GM19463 (cell line): ENCODE results near the gene OR52E1.

ENCODE experiments used
- ATAC-seq: cut with Tn5 transposase; IDR thresholded peaks from one replicate; pipeline ENCODE4 v1.9.1; 2021; ENCODE audit warnings: mild to moderate bottlenecking, moderate library complexity; ENCODE audit not compliant: unreplicated experiment

Gene OR52E1

DNA sequence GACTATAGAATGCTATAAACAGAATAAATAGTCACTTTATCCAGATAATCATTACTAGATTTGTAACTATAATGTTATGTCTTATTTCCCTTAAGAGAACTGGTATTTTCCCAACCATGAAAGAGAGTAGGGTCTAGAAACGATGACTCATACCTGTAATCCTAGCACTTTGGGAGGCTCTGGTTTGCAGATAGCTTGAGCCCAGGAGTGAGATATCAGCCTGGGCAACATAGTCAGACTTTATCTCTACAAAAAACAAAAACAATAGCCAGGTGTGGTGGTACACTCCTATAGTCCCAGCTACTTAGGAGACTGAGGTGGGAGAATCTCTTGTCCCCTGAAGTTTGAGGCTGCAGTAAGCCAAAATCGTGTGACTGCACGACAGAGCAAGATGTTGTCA lies 37.9 kb downstream of the OR52E1 start:
- no peak for ATAC-seq

DNA sequence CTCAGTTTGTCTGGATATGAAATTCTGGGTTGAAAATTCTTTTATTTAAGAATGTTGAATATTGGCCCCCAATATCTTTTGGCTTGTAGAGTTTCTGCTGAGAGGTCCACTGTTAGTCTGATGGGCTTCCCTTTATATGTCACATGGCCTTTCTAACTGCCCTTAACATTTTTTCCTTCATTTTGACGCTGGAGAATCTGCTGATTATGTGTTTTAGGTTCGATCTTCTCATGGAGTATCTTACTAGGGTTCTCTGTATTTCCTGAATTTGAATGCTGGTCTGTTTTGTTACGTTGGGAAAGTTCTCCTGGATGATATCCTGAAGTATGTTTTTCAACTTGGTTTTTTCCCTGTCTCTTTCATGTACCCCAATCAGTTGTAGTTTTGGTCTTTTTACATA lies 46.0 kb downstream of the OR52E1 start:
- ATAC-seq = no peak

GRCh38 chr11:5117588-5117987 lies 48.2 kb downstream of the OR52E1 start:
- ATAC-seq = no peak

- no peak for ATAC-seq
Measured at GRCh38 chr11:5118893-5119292, 49.5 kb downstream of the OR52E1 start.
